SIG-M5 treated with dmso at 0.1 percent for 504 hours (cell line): ENCODE data around the gene ECI1.

Experiments used
- DNase-seq: peaks from one replicate; lab custom pipeline; 2025; ENCODE audit not compliant: unreplicated experiment; lab: John Stamatoyannopoulos, UW

The ECI1 gene

GRCh38 chr16:2234813-2235170 is 16.6 kb downstream of the ECI1 start:
- DNase-seq = no peak

GRCh38 chr16:2233872-2234812 is 17.2 kb downstream of the ECI1 start:
- DNase-seq = no peak

- no peak for DNase-seq
Measured at GRCh38 chr16:2233046-2233775, 18.2 kb downstream of the ECI1 start.

- DNase-seq = no peak
Measured at GRCh38 chr16:2232094-2232990, 19.0 kb downstream of the ECI1 start.

- no peak for DNase-seq
Measured at GRCh38 chr16:2231016-2231931, 20.1 kb downstream of the ECI1 start.

GRCh38 chr16:2230376-2230775 is 21.0 kb downstream of the ECI1 start:
- no peak for DNase-seq

- DNase-seq = no peak
Measured at GRCh38 chr16:2229632-2230250, 21.6 kb downstream of the ECI1 start.

GRCh38 chr16:2229091-2229490 is 22.3 kb downstream of the ECI1 start:
- DNase-seq = no peak

GRCh38 chr16:2228161-2228824 is 23.1 kb downstream of the ECI1 start:
- DNase-seq = no peak

- no peak for DNase-seq
Measured at GRCh38 chr16:2226918-2227317, 24.5 kb downstream of the ECI1 start.

GRCh38 chr16:2226245-2226793 is 25.1 kb downstream of the ECI1 start:
- DNase-seq = no peak

GRCh38 chr16:2223942-2224486 is 27.4 kb downstream of the ECI1 start:
- peak; percentile 37 for DNase-seq

GRCh38 chr16:2223221-2223941 is 28.0 kb downstream of the ECI1 start, which contains the start of gene E4F1:
E4F1 (plus strand) TSS chr16:2223591; CDS start chr16:2223614, 23 bp downstream.
- DNase-seq = peak; percentile 99

GRCh38 chr16:2216330-2216729 is 35.1 kb downstream of the ECI1 start:
- no peak for DNase-seq

- no peak for DNase-seq
Measured at GRCh38 chr16:2214719-2214968, 36.7 kb downstream of the ECI1 start, which contains the start of gene PGP. PGP (minus strand) TSS chr16:2214840; CDS start chr16:2214777, 63 bp downstream.

- no peak for DNase-seq
Measured at GRCh38 chr16:2213817-2214718, 37.3 kb downstream of the ECI1 start.
